ENCODE data around the gene DNAJB14. TPM values are rescaled to one million over a fixed set of nuclear protein-coding genes. Genes with fewer than 3 reads are reported as not detected.

The DNAJB14 gene
- total and polyA plus RNA-seq, 2 donors (not counting 3 experiments of a cell fraction or from before 2014, with no cell fraction given): 9.2 to 56.7 TPM

DNA sequence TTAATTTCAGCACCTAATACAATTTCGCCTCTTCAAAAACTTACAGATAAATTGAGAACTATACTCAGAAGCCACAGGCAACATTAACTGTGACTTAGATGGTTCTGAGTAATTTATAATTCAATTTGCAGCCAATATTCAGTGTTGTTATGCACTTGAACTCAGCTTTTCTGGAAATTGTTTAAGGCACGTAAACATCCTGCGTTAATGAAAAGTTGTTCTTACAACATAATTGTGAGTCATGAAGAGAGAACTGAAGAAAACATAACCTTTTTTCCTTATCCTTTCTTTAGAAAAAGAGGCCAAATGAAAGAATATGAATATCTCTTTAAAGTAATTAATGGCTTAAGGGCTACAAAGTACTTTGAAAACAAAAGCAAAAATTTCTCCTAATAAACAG lies 20.3 kb upstream of the DNAJB14 start:
- no peak overlapping the region for H2AFZ ChIP-seq (ENCODE audit: low read depth, low read length)
- H3K4me2 ChIP-seq (ENCODE audit: insufficient read depth, low read length): no peak overlapping the region
- dilution Hi-C loops (cut with MboI; ENCODE audit: extremely low pct_ligation_motif_present, low sequenced_read_pairs) (no loop called here), intact Hi-C loops (cut with micrococcal nuclease) (no loop called here)
- ChIA-PET POLR2A (no interaction called here), CTCF (no interaction called here)
- H3K36me3 ChIP-seq (ENCODE audit: control insufficient read depth in 2 of 2, extremely low read depth in 1 of 2, insufficient read depth in 2 of 2, low read length in 2 of 2): no peaks in the 10 kb centered on the region
- no peaks in the 10 kb centered on the region for H3K9me1 ChIP-seq (replicated peaks; ENCODE audit: control insufficient read depth, extremely low read depth, insufficient read depth, low read length)
- no peak overlapping the region for H3K4me3 ChIP-seq (replicated peaks in 1 of 3; ENCODE audit: insufficient read depth in 1 of 3, low read depth in 1 of 3, low read length in 3 of 3)
- H3K4me1 ChIP-seq (ENCODE audit: control insufficient read depth, extremely low read depth, insufficient read depth, low read length): no peaks in the 10 kb centered on the region
- H3K9ac ChIP-seq (replicated peaks; ENCODE audit: extremely low read depth, insufficient read depth, low read length): no peak overlapping the region
- no peaks in the 10 kb centered on the region for H3K9me3 ChIP-seq (replicated peaks; ENCODE audit: control insufficient read depth, insufficient read depth, low read length)
- H4K20me1 ChIP-seq (replicated peaks; ENCODE audit: control insufficient read depth, extremely low read depth, insufficient read depth, low read length): no peaks in the 10 kb centered on the region
- no peaks in the 10 kb centered on the region for H3K27me3 ChIP-seq (ENCODE audit: control insufficient read depth in 2 of 2, insufficient read depth in 2 of 2, low read length in 2 of 2)
- FAIRE-seq (no peak), DNase-seq (ENCODE audit: low read depth, low spot score) (no peak)
- TF ChIP-seq JUN (IDR thresholded peaks at IDR 0.05; ENCODE audit: borderline replicate concordance, insufficient read depth, insufficient read length, low read depth): no peak
- TF ChIP-seq, protein P1, sequence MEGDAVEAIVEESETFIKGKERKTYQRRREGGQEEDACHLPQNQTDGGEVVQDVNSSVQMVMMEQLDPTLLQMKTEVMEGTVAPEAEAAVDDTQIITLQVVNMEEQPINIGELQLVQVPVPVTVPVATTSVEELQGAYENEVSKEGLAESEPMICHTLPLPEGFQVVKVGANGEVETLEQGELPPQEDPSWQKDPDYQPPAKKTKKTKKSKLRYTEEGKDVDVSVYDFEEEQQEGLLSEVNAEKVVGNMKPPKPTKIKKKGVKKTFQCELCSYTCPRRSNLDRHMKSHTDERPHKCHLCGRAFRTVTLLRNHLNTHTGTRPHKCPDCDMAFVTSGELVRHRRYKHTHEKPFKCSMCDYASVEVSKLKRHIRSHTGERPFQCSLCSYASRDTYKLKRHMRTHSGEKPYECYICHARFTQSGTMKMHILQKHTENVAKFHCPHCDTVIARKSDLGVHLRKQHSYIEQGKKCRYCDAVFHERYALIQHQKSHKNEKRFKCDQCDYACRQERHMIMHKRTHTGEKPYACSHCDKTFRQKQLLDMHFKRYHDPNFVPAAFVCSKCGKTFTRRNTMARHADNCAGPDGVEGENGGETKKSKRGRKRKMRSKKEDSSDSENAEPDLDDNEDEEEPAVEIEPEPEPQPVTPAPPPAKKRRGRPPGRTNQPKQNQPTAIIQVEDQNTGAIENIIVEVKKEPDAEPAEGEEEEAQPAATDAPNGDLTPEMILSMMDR (IDR thresholded peaks at IDR 0.05; ENCODE audit: extremely low read depth in 1 of 2, insufficient read depth in 1 of 2, low read depth in 1 of 2, low read length in 2 of 2): no peak
- TF ChIP-seq FOS (IDR thresholded peaks at IDR 0.05; ENCODE audit: borderline replicate concordance, insufficient read depth, low read length): no peak
- TF ChIP-seq EZH2 (IDR thresholded peaks at IDR 0.05; ENCODE audit: borderline replicate concordance, low read depth, low read length, severe bottlenecking): no peak
- TF ChIP-seq POLR2AphosphoS5 (IDR thresholded peaks at IDR 0.05; ENCODE audit: insufficient read depth, low read depth, low read length): no peak
- TF ChIP-seq MYC (IDR thresholded peaks at IDR 0.05; ENCODE audit: low read depth, low read length): no peak
- no peak for TF ChIP-seq GATA2 (IDR thresholded peaks at IDR 0.05; ENCODE audit: insufficient read depth, insufficient read length, low read depth, low read length)
- no peak for TF ChIP-seq POLR2A (IDR thresholded peaks at IDR 0.05; ENCODE audit: low read depth, low read length)
- TF ChIP-seq, protein P2, sequence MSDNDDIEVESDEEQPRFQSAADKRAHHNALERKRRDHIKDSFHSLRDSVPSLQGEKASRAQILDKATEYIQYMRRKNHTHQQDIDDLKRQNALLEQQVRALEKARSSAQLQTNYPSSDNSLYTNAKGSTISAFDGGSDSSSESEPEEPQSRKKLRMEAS (IDR thresholded peaks at IDR 0.05; ENCODE audit: insufficient read depth, insufficient read length): no peak
- no peaks in the 10 kb centered on the region for H3K79me2 ChIP-seq (ENCODE audit: control insufficient read depth, insufficient read depth, low read length)
- no TSS peak for BruUV-seq (replicated peaks)
- H3K27ac ChIP-seq (ENCODE audit: insufficient read depth, low read depth, low read length): no peak overlapping the region

Data from endothelial cell of umbilical vein (primary cell).